ENCODE data around the gene ABCC1. TPM values are rescaled to one million over a fixed set of nuclear protein-coding genes. Genes with fewer than 3 reads are reported as not detected.

Gene ABCC1
- 34.4 and 39.4 TPM in 2 replicates for total RNA-seq (2012; rRNA removed)
- 61.8 and 66.0 TPM in 2 replicates for polyA plus RNA-seq (2012; rRNA removed)
- 42.5 and 75.2 TPM in 2 replicates for polyA plus RNA-seq (2012; cell fraction: cytosol; rRNA removed)
- 126 and 203 TPM in 2 replicates for polyA plus RNA-seq (2012; cell fraction: nucleus; rRNA removed; ENCODE audit: low replicate concordance)
- Bru-seq, nascent RNA: percentile 98 among the genes with signal in this experiment
- percentile 100 among the genes with signal in this experiment for BruChase-seq, experiment 1, labeled RNA remaining after a 6-hour chase
- percentile 99 among the genes with signal in this experiment for BruChase-seq, experiment 2, labeled RNA remaining after a 2-hour chase
- long read RNA-seq, full-length matches to known transcripts: 12 of 193 reads
- long read RNA-seq, partial matches to known transcripts: 157 of 193 reads
- long read RNA-seq, other reads (novel, unspliced or antisense): 24 of 193 reads

DNA sequence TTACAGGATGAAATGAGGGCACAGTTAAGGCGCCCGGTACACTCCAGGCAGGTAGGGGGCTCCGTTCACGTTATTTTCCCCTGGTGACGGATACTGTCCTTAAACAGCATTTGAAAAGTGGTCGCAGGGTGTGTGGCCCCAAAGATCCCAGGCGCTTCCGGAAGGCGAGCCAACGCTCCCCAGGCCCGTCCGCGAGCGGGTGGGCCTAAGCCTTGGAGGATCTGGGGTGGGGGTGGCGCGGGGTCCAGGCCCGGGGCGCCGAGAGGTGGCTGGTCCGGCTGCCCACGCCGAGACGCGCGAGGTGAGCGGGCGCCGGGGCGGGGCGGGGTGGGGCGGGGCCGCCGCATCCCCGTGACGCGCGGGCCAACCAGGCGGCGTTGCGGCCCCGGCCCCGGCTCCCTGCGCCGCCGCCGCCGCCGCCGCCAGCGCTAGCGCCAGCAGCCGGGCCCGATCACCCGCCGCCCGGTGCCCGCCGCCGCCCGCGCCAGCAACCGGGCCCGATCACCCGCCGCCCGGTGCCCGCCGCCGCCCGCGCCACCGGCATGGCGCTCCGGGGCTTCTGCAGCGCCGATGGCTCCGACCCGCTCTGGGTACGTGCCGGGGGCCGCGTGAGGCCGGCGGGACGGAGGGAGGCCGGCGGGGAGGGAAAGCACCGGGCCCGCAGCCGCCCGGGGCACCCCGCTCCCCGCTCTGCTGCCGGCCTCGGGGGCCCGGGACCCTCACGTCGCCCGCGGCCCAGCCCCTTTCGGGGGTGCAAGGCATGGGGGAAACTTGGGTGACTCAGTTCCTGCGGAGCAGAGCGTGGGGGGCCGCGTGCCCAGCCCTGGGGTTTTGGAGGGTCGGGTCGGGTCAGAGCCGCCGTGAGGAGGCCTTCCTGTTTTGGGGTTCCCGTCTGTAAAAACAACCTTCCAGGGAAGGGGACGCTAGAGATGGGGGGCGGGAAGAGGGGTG is at the start of gene ABCC1:
Gene ABCC1, plus strand, starts transcription at position 407 of the 951 bp plus-strand sequence. Its CDS starts 136 bp downstream, at position 543.
- Histone ChIP-seq H2BK15ac (ENCODE audit: low read depth, low read length) (peak within 1 kb of the TSS; percentile 35; the same call in 2 of the 3 replicates), H2BK5ac (ENCODE audit: low read depth, low read length, poor library complexity, severe bottlenecking) (peak within 1 kb of the TSS; percentile 87), H3K23ac (ENCODE audit: low read depth, low read length) (peak within 1 kb of the TSS; percentile 98), H3K4ac (ENCODE audit: low read depth, low read length) (peak within 1 kb of the TSS; percentile 86), H3K79me1 (ENCODE audit: low read depth in 1 of 2, low read length in 2 of 2) (peaks cover 4 to 51% of the 10 kb centered on the region in 2 experiments; a peak in 3 of 4 replicates), H3K9me1 (ENCODE audit: insufficient read depth, low read length) (peaks cover 35% of the 10 kb centered on the region), H4K5ac (ENCODE audit: low read depth, low read length) (peak within 1 kb of the TSS; percentile 77), H2AK9ac (replicated peaks; ENCODE audit: low read depth, low read length, poor library complexity) (peak within 1 kb of the TSS; percentile 89), H3K4me2 (ENCODE audit: low read depth, low read length) (peak within 1 kb of the TSS; percentile 94), H4K8ac (ENCODE audit: low read depth in 2 of 2, low read length in 2 of 2) (peak within 1 kb of the TSS; percentile 75 to 84), H3K4me3 (ENCODE audit: insufficient read depth, low read depth, low read length) (peak within 1 kb of the TSS; percentile 82), H2BK20ac (ENCODE audit: low read depth, low read length) (peak within 1 kb of the TSS; percentile 93), H3K36me3 (ENCODE audit: control insufficient read depth, insufficient read depth, low read length) (peaks cover 14% of the 10 kb centered on the region; the same call in 1 of the 2 replicates), H3K18ac (ENCODE audit: low read depth, low read length) (peak within 1 kb of the TSS; percentile 89), H3K4me1 (ENCODE audit: control insufficient read depth, insufficient read depth, low read length) (peaks cover 32% of the 10 kb centered on the region), H4K91ac (ENCODE audit: insufficient read depth, low read depth, low read length) (peak within 1 kb of the TSS; percentile 90), H2AFZ (replicated peaks; ENCODE audit: low read length, poor library complexity) (peak within 1 kb of the TSS; percentile 93), H2BK120ac (ENCODE audit: low read depth, low read length) (peak within 1 kb of the TSS; percentile 85), H4K20me1 (ENCODE audit: insufficient read depth, low read length) (peaks cover 44% of the 10 kb centered on the region), H3K9me3 (ENCODE audit: control insufficient read depth, insufficient read depth, low read length) (no peaks in the 10 kb centered on the region), H3K14ac (replicated peaks; ENCODE audit: low read depth, low read length) (peak within 1 kb of the TSS; percentile 98), H2AK5ac (ENCODE audit: low read depth, low read length) (peak within 1 kb of the TSS; percentile 93), H3K56ac (ENCODE audit: extremely low read depth, insufficient read depth, low read length) (peak within 1 kb of the TSS; percentile 81), H3K27me3 (ENCODE audit: control insufficient read depth, insufficient read depth, low read length) (no peaks in the 10 kb centered on the region), H3K27ac (ENCODE audit: insufficient read depth, low read length) (peak within 1 kb of the TSS; percentile 96), H3K9ac (ENCODE audit: low read depth, low read length) (peak within 1 kb of the TSS; percentile 90)
- no TSS peak for BruUV-seq (replicated peaks)
- in situ Hi-C loops (cut with MboI; ENCODE audit: low sequenced_read_pairs): no loop called here
- ATAC-seq (ENCODE audit: low read depth) (peak; percentile 77), DNase-seq (no peak)
- 3% methylated on average over 40 of the region's 112 CpGs; no CpG with 5 or more reads in 1 of the 2 experiments for WGBS, 2 experiments (ENCODE audit: extremely low coverage in 2 of 2, insufficient read length in 1 of 2)
- dilution Hi-C loops (cut with HindIII; ENCODE audit: low sequenced_read_pairs, unreplicated experiment): no loop called here
- intact Hi-C loops (cut with micrococcal nuclease): loop anchor here (5.0 to 10.0 kb wide), 3 partner anchors 72 to 175 kb away; no protein-coding TSS in a partner anchor
- ChIA-PET CTCF (no interaction called here), POLR2A (ENCODE audit: unreplicated experiment) (interaction anchor here (1.2 kb wide), 1 partner anchor 61 kb away, joined by 3 read pairs; the partner anchor contains the start of gene CEP20)
- TF ChIP-seq BHLHE40 (IDR thresholded peaks at IDR 0.05; ENCODE audit: low read depth, low read length) (no peak), MAZ (IDR thresholded peaks at IDR 0.05; ENCODE audit: borderline replicate concordance, low read depth, low read length) (peak; percentile 11; the same call in 1 of the 2 replicates)

Data from IMR-90 (cell line).